Measurements from ENCODE around the gene NEU2.
"Not testable (repeated sequence)": the region's sequence is repeated elsewhere in the genome, so short reads cannot be mapped to it uniquely, and the experiment has no call there.

Gene NEU2

DNA sequence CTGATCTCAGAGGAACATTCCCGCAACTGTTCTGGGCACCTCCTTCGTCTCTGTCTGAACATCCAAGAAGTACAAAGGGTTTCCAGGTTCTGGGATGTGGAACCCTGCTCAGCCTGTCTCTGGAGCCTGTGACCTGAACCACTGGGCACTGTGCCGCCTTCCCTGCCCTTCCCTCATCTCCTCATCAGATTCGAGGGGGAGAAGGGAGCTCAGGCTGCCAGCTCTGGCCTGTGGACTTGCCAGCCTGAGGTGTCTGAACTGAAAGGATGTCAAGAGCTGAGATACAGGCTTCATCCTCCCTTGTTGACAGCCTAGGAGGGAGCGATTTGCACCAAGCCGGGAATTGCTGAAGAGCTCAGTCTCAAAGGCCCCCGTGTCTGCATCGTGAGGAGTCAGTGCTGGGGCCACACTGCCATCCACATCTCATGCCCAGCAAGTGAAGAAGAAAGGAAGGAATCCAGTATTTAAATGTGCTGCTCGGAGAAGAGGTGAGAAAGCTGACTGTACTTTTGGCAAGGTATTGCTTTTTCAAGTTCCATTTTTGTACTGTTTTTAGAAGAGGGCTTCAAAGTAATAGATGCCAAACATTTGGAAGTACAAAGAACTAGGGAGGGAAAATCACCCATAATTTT is 12.6 kb downstream of the NEU2 start:
- no peak for TF ChIP-seq JUND (IDR thresholded peaks at IDR 0.05; ENCODE audit: low read depth)
- in situ Hi-C loops (cut with HindIII; ENCODE audit: low pct_unique_long_range_greater_than_20kb, low sequenced_read_pairs) = no loop called here
- no peak for DNase-seq (ENCODE audit: low read depth in 1 of 2, low spot score in 1 of 2)

DNA sequence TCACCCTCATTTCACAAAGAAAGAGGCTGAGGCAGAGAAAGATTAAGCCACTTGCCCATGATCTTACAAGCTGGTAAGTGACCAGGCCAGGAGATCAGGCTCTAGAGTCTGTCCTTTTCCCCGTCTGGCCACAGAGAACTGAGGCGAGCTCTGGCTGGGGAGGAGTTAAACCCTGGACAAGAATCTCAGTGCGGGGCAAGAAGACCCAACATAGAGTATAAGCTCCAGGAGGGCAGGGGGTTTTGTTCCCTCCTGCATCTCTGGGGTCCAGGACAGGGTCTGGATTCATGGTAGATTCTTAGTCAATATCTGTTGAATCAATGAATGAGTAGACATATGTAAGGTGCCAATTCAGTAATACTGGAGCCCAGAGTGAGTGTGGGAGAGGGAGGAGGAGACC is 14.7 kb downstream of the NEU2 start:
- in situ Hi-C loops (cut with HindIII; ENCODE audit: low pct_unique_long_range_greater_than_20kb, low sequenced_read_pairs) = no loop called here
- no peak for TF ChIP-seq JUND (IDR thresholded peaks at IDR 0.05; ENCODE audit: low read depth)

DNA sequence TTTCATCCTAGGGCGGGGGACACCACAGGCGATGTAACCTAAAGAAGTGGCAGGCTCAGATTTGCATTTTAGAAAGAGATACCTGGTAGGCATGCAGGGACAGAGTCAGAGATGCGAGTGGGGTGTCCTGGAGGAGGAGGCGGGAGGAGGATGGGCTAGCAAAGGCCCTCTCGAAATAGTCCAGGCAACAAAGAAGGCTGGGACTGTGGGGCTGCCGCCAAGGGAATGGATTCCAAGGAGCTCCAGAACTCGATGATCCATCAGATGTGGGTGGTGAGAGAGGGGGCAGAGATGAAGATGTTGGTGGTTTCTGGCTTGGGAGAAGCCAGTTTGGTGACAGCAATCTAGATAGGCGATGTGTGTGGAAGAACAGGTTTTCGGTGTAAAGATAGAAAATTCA is 15.2 kb downstream of the NEU2 start:
- DNase-seq (ENCODE audit: low read depth in 1 of 2, low spot score in 1 of 2) = no peak
- in situ Hi-C loops (cut with HindIII; ENCODE audit: low pct_unique_long_range_greater_than_20kb, low sequenced_read_pairs) = no loop called here
- TF ChIP-seq JUND (IDR thresholded peaks at IDR 0.05; ENCODE audit: low read depth) = no peak

More for the DNA sequence above, 14.7 kb downstream of the NEU2 start:
- DNase-seq (ENCODE audit: low read depth in 1 of 2, low spot score in 1 of 2) = no peak

DNA sequence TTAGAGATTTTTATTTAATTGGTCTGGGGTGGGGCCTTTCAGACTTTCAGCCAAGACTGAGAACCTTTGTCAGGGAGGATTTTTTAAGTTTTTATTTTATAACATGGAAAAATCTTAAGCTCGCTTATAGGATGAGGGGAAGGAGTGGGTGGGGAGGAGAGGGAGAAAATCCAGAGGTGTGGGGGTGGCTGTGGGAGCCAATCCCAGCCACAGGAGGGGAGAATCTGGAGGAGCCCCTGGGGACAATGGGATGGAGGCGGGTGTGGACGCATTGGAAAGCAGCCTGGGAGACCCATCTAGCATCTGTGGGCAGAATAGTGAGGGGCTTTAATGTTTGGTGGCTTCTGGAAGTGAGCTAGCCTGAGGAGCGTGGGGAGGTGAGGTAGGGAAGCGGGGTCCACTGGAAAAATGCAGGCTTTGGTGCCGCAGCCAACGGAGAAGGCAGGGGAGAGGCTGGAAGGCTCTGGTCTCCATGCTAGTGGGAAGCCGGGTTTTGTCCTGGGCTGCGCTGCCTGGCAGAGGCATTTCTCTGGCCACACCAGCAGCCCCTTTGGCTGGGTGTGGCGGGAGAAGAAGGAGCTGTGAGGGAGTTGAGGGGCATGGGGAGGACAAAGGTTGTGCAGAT is 16.2 kb downstream of the NEU2 start:
- in situ Hi-C loops (cut with HindIII; ENCODE audit: low pct_unique_long_range_greater_than_20kb, low sequenced_read_pairs) = no loop called here
- no peak for DNase-seq (ENCODE audit: low read depth in 1 of 2, low spot score in 1 of 2)
- no peak for TF ChIP-seq JUND (IDR thresholded peaks at IDR 0.05; ENCODE audit: low read depth)

DNA sequence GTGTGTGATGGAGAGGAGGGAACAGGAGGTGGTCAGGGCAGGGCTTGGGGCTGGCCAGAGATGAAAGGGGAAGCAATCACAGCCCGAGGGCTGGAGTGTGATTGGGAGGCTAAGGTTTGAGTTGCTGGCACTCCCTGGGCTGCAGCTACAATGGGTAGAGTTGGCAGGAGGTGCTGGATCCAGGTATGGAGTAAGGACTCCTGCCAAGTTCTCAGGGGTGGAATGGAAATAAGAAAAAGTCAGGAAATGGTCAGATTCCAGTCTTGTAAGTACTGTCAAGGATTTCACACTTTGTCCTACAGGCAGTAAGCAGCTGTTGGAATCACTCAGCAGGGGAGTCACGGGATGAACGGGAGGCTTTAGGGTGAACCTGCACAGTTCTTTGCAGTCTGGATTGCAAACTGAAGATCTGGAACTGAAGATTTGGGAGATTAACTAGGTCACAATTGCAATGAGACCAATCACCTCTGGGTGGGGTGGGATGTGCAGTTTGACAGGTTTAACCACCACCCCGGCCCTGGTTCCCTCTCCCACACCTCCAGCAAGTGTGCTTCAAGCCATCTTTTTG is 16.8 kb downstream of the NEU2 start:
- no peak for TF ChIP-seq JUND (IDR thresholded peaks at IDR 0.05; ENCODE audit: low read depth)
- in situ Hi-C loops (cut with HindIII; ENCODE audit: low pct_unique_long_range_greater_than_20kb, low sequenced_read_pairs) = no loop called here
- DNase-seq (ENCODE audit: low read depth in 1 of 2, low spot score in 1 of 2) = no peak

DNA sequence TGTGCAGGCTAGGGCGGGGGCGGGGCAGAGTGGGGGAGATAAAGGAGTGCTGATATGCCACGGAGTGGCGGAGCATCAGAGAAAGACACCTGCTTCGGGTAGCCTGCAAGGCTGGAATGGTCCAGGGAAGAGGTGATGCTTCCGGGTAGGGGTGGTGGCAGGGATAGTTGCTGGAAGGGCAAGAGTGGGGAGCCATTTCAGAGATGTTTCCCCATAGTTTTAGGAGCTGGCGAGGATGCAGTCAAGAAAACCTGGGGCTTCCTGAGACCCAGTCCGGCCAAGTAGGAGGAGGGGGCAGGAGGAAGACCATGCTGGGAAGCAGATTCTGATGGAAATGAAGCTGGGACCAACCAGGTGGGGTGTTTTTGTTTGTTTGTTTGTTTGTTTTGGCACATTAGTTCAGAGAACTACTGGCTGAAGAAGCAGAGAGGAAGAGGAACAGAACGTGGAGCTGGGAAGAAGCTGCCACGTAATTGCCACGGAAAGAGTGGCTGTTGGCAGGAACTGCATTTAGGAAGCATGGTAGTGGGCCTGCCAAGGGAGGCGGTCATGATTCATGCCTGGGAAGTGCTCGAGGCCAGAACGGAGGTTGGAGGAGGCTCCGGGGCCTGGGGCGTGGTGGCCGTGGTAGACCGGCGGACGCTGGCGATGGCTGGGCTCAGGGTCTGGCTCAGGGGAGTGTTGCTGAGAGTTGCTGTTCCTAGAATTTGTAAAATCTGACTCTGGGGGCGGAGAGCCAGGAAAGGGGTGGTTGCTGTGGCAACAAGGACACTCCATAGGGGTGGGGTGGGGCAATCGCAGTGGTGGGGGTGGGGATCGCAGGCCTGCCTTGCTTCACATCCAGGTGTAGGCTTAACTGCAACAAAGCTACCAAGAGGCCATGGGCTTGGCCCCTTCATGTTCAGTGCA is 19.0 kb downstream of the NEU2 start:
- no peak for TF ChIP-seq JUND (IDR thresholded peaks at IDR 0.05; ENCODE audit: low read depth)
- in situ Hi-C loops (cut with HindIII; ENCODE audit: low pct_unique_long_range_greater_than_20kb, low sequenced_read_pairs) = no loop called here
- DNase-seq (ENCODE audit: low read depth in 1 of 2, low spot score in 1 of 2) = no peak

DNA sequence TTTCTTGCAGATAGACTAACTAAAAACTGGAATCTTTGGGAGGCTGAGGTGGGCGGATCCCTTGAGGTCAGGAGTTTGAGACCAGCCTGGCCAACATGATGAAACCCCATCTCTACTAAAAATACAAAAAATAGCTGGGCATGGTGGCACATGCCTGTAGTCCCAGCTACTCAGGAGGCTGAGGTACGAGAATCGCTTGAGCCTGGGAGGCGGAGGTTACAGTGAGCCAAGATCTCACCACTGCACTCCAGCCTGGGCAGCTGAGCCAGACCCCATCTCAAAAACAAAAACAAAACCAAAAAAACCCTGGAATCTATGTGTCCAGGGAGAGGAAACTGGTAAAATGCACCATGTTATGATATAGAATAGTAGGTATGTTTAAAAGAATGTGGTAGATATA is 20.0 kb downstream of the NEU2 start:
- DNase-seq (ENCODE audit: low read depth in 1 of 2, low spot score in 1 of 2); in situ Hi-C loops (cut with HindIII; ENCODE audit: low pct_unique_long_range_greater_than_20kb, low sequenced_read_pairs): not testable (repeated sequence)

DNA sequence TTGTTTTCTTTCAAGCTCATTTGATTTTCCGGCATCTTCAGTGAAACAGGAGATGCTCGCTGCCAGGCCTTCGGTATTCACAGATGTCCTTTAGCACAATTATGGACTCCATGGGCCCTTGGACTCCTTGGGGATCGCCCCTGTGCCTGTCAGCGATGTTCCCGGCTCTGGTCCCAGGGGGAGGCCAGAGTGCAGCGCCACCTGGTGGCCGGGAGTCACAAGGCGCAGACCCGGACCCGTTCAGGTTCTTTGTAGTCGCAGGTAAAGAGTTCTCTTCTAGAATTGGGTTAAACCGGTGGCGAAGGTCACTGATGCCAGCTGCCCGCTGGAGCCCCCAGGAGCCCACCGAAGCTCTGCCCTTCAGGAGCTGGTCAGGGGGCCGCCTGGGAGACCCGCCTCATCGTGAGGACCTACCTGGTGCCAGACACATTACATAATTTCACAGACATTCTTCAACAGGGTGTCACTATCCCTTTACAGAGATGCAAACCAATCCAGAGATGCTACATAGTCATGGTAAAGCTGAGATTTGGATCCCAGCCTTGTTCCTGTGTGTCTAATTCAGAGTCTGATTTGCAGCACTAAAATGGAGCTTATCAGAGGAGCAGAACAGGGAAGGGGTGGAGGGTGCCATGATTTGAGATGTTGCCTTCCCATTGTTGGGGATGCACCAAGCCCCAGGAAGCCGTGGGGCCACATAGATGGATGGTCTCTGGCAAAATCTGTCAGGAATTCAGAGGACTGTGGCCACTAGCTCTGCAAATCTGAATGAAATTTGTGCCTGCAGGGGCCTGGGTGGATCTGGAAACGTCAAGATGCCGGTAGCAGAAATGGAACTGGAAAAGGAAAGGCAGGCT is 21.7 kb downstream of the NEU2 start:
- in situ Hi-C loops (cut with HindIII; ENCODE audit: low pct_unique_long_range_greater_than_20kb, low sequenced_read_pairs) = no loop called here

DNA sequence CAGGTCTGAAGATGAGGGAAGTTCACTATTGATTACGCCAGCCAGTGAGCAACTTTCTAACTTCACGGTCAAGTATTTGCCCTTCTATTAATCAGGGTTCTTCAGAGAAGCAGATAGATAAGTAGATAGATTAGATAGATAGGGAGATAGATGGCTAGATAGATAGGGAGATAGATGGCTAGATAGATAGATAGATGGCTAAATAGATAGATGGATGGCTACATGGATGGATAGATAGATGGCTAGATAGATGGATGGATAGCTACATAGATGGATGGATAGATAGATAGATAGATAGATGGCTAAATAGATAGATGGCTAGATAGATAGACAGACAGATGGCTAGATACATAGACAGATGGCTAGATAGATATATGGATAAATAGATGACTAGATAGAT is 22.9 kb downstream of the NEU2 start:
- in situ Hi-C loops (cut with HindIII; ENCODE audit: low pct_unique_long_range_greater_than_20kb, low sequenced_read_pairs) = no loop called here
- no peak for TF ChIP-seq JUND (IDR thresholded peaks at IDR 0.05; ENCODE audit: low read depth)
- no peak for DNase-seq (ENCODE audit: low read depth in 1 of 2, low spot score in 1 of 2)

More for the DNA sequence above, 21.7 kb downstream of the NEU2 start:
- DNase-seq (ENCODE audit: low read depth in 1 of 2, low spot score in 1 of 2) = peak; percentile 56 to 73
- TF ChIP-seq JUND (IDR thresholded peaks at IDR 0.05; ENCODE audit: low read depth) = no peak

DNA sequence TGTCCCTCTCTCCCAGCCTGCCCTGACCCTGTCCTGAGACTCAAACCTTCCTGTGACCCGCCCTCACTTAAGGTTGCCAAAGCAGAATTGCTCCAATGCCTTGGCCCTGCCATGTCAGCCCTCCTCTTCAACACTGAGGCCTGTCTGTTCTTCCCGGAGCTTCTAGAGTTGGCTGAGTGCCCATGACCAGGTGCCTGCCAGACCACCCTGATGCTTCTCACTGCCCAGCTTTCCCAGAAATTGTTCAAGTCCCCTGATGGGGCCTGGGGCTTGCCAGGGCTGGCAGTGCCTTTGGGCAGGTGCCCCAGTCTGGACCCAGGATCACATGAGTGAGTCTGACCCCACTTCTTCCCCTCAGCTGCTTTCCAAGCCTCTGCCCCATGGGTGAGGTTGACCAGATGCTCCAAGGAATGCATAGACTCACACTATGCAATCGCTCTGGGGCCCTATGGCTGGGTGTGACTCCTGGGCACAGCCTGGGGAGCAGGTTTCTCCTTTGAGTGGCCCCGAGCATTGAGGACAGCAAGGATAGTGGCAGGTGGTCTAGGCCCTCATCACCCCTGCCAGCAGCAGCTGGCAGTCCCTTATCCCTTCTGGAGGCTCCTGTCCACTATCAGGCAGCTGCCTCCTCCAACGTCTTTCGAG is 24.6 kb downstream of the NEU2 start:
- no peak for TF ChIP-seq JUND (IDR thresholded peaks at IDR 0.05; ENCODE audit: low read depth)
- in situ Hi-C loops (cut with HindIII; ENCODE audit: low pct_unique_long_range_greater_than_20kb, low sequenced_read_pairs) = no loop called here
- no peak for DNase-seq (ENCODE audit: low read depth in 1 of 2, low spot score in 1 of 2)

DNA sequence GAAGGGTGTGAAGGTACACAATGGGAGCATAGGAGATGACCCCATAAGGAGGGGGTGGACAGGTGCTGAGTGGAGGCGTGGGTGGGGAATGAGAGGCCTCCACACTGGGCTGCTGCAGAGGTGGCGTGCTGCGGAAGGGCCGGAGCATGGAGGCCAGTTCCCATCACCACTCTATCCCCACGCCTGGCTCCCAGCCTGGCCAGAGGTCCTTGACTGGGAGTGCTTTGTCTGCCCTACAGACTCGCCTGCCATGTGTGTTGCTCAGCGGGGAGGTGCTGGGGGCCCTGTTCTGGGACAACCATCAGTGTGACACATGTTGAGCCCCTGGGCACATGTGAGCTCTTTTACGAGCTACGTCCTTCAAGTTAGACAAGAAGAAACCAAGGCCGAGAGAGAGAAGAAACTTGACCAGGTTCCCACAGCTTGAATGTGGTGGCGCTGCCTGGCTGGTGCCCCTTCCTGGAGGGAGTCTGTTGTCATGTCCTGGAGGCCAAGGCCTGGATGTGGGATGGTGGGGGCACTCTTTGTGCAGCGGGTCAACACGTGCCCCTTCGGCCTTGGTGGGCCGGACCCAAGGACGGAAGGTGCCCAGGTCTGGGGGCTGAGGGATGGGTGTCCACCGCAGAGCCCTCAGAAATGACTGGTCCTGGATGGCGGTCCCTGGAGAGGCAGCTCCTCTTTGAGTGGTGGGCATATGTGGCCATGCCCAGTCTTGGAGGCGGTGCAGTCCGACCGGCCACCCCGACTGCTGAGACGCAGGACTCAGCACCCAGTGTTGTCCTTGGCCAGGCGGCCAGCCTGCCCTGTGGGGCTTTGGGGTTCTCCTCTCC is 26.5 kb downstream of the NEU2 start:
- no peak for TF ChIP-seq JUND (IDR thresholded peaks at IDR 0.05; ENCODE audit: low read depth)
- in situ Hi-C loops (cut with HindIII; ENCODE audit: low pct_unique_long_range_greater_than_20kb, low sequenced_read_pairs) = no loop called here
- DNase-seq (ENCODE audit: low read depth in 1 of 2, low spot score in 1 of 2) = no peak
